Measurements from ENCODE around the gene CDC16. TPM values are rescaled to one million over a fixed set of nuclear protein-coding genes. Genes with fewer than 3 reads are reported as not detected.

CDC16 gene
- total RNA-seq, 1 donor = 27.4 TPM

DNA sequence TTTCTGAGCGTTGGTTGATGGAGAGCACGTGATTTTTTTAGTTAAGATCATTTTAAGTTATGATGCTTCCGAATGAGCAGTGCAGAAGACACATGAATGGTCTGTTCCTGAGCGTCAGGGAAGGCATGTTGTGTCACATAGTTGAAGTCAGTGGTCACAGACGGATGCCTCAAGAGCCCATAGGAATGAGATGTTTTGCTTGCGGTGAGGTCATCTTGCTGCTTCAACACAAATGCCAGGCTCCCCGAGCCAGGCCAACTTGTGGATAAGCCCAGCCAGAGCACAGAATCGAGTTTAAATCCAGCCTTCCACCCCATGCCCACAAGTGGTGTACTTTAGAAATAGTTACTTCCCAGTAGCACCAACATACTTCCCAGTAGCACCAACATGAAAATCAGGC is 52.1 kb downstream of the CDC16 start:
- Histone ChIP-seq H3K4me3 (ENCODE audit: low read length) (no peak overlapping the region), H3K4me1 (ENCODE audit: insufficient read depth, low read length) (peaks cover 14% of the 10 kb centered on the region), H3K9me3 (ENCODE audit: low read depth, low read length) (no peaks in the 10 kb centered on the region), H3K27me3 (ENCODE audit: insufficient read depth, low read length) (no peaks in the 10 kb centered on the region)

- Histone ChIP-seq H3K4me1 (ENCODE audit: insufficient read depth, low read length) (peaks cover 4% of the 10 kb centered on the region), H3K9me3 (ENCODE audit: low read depth, low read length) (no peaks in the 10 kb centered on the region), H3K4me3 (ENCODE audit: low read length) (no peak overlapping the region)
These were observed 53.5 kb downstream of the CDC16 start for GRCh38 chr13:114288157-114288591.

DNA sequence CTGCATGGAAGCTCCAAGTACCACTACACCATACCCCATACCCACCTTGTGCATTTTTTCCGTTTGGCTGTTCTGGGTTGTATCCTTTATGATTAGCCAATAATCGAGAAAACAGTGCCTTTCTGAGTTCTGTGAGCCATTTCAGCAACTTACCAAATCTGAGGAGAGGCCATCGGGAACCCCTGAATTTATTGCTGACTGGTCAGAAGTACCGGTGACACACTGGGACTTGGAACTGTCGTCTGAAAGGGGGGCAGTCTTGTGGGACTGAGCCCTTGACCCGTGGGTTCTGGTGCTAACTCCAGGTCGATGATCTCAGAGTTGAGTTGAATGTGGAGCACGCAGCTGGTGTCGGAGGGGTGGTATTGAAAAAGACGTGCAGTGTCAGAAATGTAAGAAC is 61.8 kb downstream of the CDC16 start:
- Histone ChIP-seq H3K27me3 (ENCODE audit: insufficient read depth, low read length) (no peaks in the 10 kb centered on the region), H3K4me3 (ENCODE audit: low read length) (no peak overlapping the region), H3K4me1 (ENCODE audit: insufficient read depth, low read length) (no peaks in the 10 kb centered on the region), H3K9me3 (ENCODE audit: low read depth, low read length) (no peaks in the 10 kb centered on the region)

More at GRCh38 chr13:114288157-114288591, 53.5 kb downstream of the CDC16 start:
- no peaks in the 10 kb centered on the region for H3K27me3 ChIP-seq (ENCODE audit: insufficient read depth, low read length)

DNA sequence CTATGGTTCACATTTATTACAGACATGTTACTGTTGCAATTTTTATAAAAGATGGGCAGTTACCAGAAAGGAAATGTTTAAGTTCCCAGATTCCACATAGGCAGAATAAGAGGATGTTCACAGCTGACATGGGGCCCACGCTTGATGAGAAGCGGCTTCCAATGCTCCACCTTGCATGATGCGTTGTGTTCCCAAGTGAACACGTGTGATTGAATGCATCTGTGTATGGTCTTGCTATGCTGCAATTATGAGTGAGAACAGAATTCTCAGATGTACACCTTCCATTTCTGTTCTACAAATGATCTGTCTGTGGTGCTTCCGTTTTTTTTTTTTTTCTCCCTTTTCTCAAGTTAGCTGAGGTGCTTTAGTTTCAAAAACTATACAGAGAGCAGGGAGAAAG is 62.2 kb downstream of the CDC16 start:
- H3K9me3 ChIP-seq (ENCODE audit: low read depth, low read length) = no peaks in the 10 kb centered on the region
- H3K27me3 ChIP-seq (ENCODE audit: insufficient read depth, low read length) = no peaks in the 10 kb centered on the region
- H3K4me3 ChIP-seq (ENCODE audit: low read length) = no peak overlapping the region
- H3K4me1 ChIP-seq (ENCODE audit: insufficient read depth, low read length) = no peaks in the 10 kb centered on the region

DNA sequence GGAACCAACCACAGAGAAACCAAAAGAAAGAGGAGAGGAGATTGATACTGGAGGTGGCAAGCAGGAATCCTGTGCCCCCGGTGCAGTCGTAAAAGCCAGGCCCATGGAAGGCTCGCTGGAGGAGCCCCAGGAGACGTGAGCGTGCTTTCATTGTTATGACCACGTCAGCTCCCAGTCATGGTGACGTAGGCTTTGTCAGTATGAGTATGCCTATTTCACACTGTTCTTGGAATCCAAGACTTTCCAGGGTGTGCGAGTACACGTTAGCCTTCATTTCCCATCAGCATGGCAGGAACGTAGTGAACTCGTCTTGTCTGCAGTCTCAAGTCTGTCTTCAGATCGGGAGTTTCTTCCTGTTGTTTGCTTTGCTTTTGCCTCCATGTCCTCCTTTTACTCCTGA is 64.2 kb downstream of the CDC16 start:
- H3K4me3 ChIP-seq (ENCODE audit: low read length) = no peak overlapping the region
- H3K9me3 ChIP-seq (ENCODE audit: low read depth, low read length) = no peaks in the 10 kb centered on the region
- H3K4me1 ChIP-seq (ENCODE audit: insufficient read depth, low read length) = no peaks in the 10 kb centered on the region
- H3K27me3 ChIP-seq (ENCODE audit: insufficient read depth, low read length) = no peaks in the 10 kb centered on the region

DNA sequence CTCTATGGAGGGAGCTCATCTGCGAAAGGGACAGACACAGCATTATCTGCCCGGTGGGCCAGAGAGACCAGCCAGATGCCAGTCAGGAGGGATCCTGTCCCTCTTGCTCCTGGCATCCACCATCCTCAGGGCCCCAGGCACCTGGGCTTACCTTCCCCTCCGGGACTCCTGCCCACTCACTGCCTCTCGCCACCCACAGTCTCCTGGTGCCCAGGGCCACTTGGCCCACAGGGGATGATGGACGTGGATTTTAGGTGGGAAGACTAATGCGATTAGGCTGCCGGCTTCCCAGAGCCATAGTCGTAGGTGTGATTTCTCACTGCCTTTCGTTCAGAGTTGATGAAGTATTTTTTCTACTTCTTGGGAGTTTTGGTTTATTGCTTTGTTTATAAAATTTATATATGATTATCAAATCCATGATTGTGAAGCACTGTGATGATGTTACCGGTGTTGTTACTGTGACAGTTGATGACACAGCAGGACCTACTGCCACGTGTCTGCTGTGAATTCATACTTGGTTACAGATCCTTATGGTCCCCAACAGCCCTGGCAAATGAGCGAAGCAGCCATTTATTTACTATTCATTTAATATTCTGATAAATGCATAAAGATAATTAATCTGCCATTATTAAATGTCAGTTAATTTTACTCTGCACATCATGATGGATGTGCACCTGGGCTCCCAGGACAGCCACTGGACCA is 65.1 kb downstream of the CDC16 start:
- H3K4me3 ChIP-seq (ENCODE audit: low read length) = no peak overlapping the region
- H3K27me3 ChIP-seq (ENCODE audit: insufficient read depth, low read length) = no peaks in the 10 kb centered on the region
- no peaks in the 10 kb centered on the region for H3K9me3 ChIP-seq (ENCODE audit: low read depth, low read length)
- H3K4me1 ChIP-seq (ENCODE audit: insufficient read depth, low read length) = no peaks in the 10 kb centered on the region

DNA sequence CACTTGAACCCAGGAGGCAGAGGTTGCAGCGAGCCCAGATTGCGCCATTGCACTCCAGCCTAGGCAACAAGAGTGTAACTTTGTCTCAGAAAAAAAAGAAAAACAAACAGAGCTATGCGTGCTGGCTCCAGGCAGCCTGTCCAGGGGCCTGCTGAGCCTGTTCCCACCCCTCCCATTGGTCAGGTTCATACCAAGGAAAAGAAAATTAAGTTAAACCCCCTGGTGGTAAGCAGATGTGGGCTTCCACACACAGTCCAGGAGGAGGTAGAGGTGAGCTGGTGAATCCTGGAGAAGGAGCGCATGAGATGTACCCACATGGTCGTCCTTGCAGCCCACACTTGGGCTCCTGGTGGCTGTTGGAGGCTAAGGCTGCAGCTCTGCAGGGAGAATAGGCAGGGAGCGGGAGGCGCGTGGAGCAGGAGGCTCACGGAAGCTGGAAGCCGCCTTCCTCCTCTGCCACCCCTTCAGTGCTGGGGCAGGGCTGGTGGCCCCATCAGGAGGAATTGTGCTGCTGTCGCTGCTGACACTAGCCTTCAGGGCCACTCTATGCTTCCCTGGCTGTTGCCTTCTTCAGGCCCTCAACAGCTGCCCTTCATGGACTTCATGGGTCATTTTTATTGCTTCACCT is 69.1 kb downstream of the CDC16 start:
- H3K9me3 ChIP-seq (ENCODE audit: low read depth, low read length) = no peaks in the 10 kb centered on the region

DNA sequence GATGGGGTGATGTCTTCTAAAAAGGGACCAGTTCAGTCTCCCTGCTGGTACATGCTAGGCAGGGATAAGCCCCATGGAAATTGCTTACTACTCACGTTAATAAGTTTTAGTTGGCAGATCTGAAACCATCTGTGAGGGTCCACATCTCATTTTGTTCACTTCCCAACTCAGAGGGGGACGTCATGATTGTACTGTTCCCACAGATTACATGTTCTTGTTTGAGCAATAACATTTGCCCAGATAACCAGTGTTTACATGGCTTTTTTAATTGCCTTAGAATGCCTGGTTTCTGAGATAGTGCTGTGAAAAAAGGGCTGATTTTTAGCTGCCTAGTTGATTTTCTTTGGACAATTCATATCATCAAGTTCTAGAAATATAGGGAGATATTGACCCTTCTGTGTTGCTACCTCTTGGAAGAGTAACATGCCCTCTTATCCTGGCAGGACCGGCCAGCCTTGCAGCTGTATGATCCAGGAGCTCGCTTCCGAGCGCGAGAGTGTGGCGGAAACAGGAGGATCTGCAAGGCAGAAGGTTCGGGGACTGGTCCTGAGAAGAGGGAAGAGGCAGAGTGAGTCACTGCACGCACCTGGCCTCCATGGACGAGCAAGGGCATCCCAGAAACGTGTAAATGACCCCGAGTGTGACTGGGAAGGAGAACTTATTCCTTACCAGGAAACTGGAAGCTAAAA is 69.8 kb downstream of the CDC16 start:
- H3K9me3 ChIP-seq (ENCODE audit: low read depth, low read length) = no peaks in the 10 kb centered on the region
- no peaks in the 10 kb centered on the region for H3K27me3 ChIP-seq (ENCODE audit: insufficient read depth, low read length)
- H3K4me1 ChIP-seq (ENCODE audit: insufficient read depth, low read length) = no peaks in the 10 kb centered on the region
- no peak overlapping the region for H3K4me3 ChIP-seq (ENCODE audit: low read length)

More for the DNA sequence above, 69.1 kb downstream of the CDC16 start:
- Histone ChIP-seq H3K4me1 (ENCODE audit: insufficient read depth, low read length) (no peaks in the 10 kb centered on the region), H3K27me3 (ENCODE audit: insufficient read depth, low read length) (no peaks in the 10 kb centered on the region), H3K4me3 (ENCODE audit: low read length) (no peak overlapping the region)

GRCh38 chr13:114309086-114309485 is 74.4 kb downstream of the CDC16 start:
- no peak overlapping the region for H3K4me3 ChIP-seq (ENCODE audit: low read length)

GRCh38 chr13:114309806-114310410 is 75.2 kb downstream of the CDC16 start:
- H3K4me1 ChIP-seq (ENCODE audit: insufficient read depth, low read length) = peaks cover 10% of the 10 kb centered on the region
- H3K4me3 ChIP-seq (ENCODE audit: low read length) = no peak overlapping the region
- H3K9me3 ChIP-seq (ENCODE audit: low read depth, low read length) = no peaks in the 10 kb centered on the region
- no peaks in the 10 kb centered on the region for H3K27me3 ChIP-seq (ENCODE audit: insufficient read depth, low read length)

More at GRCh38 chr13:114309086-114309485, 74.4 kb downstream of the CDC16 start:
- H3K27me3 ChIP-seq (ENCODE audit: insufficient read depth, low read length) = no peaks in the 10 kb centered on the region
- H3K9me3 ChIP-seq (ENCODE audit: low read depth, low read length) = no peaks in the 10 kb centered on the region
- peaks cover 10% of the 10 kb centered on the region for H3K4me1 ChIP-seq (ENCODE audit: insufficient read depth, low read length)

- H3K9me3 ChIP-seq (ENCODE audit: low read depth, low read length) = no peaks in the 10 kb centered on the region
- peaks cover 21% of the 10 kb centered on the region for H3K4me1 ChIP-seq (ENCODE audit: insufficient read depth, low read length)
- no peak overlapping the region for H3K4me3 ChIP-seq (ENCODE audit: low read length)
- H3K27me3 ChIP-seq (ENCODE audit: insufficient read depth, low read length) = no peaks in the 10 kb centered on the region
These were observed 76.3 kb downstream of the CDC16 start for GRCh38 chr13:114310956-114311355.

DNA sequence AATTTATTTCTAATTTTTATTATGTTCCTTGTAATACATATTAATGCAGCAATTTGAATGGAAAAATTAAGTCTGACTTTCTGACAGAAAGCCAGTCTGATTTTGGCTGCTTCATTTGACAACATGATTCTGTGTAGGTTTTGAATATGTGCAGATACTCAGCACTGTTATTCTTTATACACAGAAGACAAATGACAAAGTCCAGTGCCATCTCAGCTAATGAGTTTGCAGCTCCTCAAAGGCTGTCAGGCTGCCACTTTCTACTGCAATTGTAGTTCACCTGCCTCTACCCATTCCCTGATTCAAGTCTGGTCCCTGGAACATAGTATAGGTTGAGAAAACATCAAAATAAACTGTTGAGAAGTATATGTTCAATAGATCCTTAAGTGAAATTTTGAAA is 76.7 kb downstream of the CDC16 start:
- H3K27me3 ChIP-seq (ENCODE audit: insufficient read depth, low read length) = no peaks in the 10 kb centered on the region
- no peaks in the 10 kb centered on the region for H3K9me3 ChIP-seq (ENCODE audit: low read depth, low read length)
- H3K4me1 ChIP-seq (ENCODE audit: insufficient read depth, low read length) = peaks cover 25% of the 10 kb centered on the region
- no peak overlapping the region for H3K4me3 ChIP-seq (ENCODE audit: low read length)

GRCh38 chr13:114311908-114312307 is 77.2 kb downstream of the CDC16 start:
- Histone ChIP-seq H3K4me3 (ENCODE audit: low read length) (no peak overlapping the region), H3K27me3 (ENCODE audit: insufficient read depth, low read length) (no peaks in the 10 kb centered on the region), H3K4me1 (ENCODE audit: insufficient read depth, low read length) (peaks cover 28% of the 10 kb centered on the region), H3K9me3 (ENCODE audit: low read depth, low read length) (no peaks in the 10 kb centered on the region)

DNA sequence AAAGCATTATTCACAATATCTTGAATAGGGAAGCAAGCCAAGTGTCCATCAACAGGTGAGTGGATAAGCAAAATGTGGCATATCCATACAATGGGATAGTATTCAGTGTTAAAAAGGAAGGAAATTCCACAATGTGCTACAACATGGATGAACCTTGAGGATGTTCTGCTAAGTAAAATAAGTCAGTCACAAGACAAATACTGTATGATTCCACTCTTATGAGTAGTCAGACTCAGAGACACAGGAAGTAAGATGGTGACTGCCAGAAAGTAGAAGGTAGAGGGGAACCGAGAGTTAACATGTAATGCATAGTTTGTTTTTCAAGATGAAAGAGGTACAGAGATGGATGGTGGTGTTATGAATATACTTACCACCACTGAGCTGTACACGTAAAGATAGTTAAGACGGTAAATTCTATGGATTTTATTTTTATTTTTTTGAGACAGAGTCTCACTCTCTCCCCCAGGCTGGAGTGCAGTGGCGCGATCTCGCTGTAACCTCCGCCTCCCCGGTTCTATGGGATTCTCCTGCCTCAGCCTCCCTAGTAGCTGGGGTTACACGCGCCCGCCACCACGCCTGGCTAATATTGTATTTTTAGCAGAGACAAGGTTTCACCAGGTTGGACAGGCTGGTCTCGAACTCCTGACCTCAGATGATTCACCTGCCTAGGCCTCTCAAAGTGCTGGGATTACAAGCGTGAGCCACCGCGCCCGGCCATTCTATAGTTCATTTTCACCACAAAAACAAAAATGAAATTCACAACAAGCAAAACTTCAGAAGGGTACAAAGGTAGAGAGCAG is 78.6 kb downstream of the CDC16 start:
- Histone ChIP-seq H3K9me3 (ENCODE audit: low read depth, low read length) (no peaks in the 10 kb centered on the region), H3K4me1 (ENCODE audit: insufficient read depth, low read length) (peaks cover 31% of the 10 kb centered on the region), H3K27me3 (ENCODE audit: insufficient read depth, low read length) (no peaks in the 10 kb centered on the region), H3K4me3 (ENCODE audit: low read length) (peak overlapping the region; percentile 70)
